Gastroesophageal sphincter (tissue), 4 donors: ENCODE results near the gene OMP. TPM values are rescaled to one million over a fixed set of nuclear protein-coding genes. Genes with fewer than 3 reads are reported as not detected.

Experiments used
- ATAC-seq: fragments of 150-250 bp; one replicate; pipeline ENCODE4 v1.9.1; 2016; ENCODE audit warnings: mild to moderate bottlenecking, moderate library complexity
- H3K27ac ChIP-seq, 4 donors: fragments of 200-600 bp; sonication (generic) in 3 of 4; 1 replicate in 3 of 4; 2 replicates in 1 of 4; pipeline ENCODE4 v1.5.1; 2016 to 2019
- H3K27me3 ChIP-seq: fragments of 200-600 bp; sonication (generic); one replicate; pipeline ENCODE4 v1.5.1; 2019
- H3K36me3 ChIP-seq, 2 donors: fragments of 200-600 bp; sonication (generic); one replicate each; pipeline ENCODE4 v1.5.1; 2019; ENCODE audit warnings: control low read depth in 1 of 2
- H3K4me1 ChIP-seq, 3 donors: fragments of 200-600 bp; sonication (generic); 1 replicate in 2 of 3; 2 replicates in 1 of 3; pipeline ENCODE4 v1.5.1; 2016 to 2019; ENCODE audit warnings: control low read depth in 2 of 3
- H3K4me3 ChIP-seq, 2 donors: fragments of 200-600 bp; sonication (generic); one replicate each; pipeline ENCODE4 v1.5.1; 2019; ENCODE audit warnings: mild to moderate bottlenecking in 1 of 2, moderate library complexity in 1 of 2
- H3K9me3 ChIP-seq, 3 donors: fragments of 200-600 bp; sonication (generic); one replicate each; pipeline ENCODE4 v1.5.1; 2017 to 2019; ENCODE audit warnings: control low read depth in 2 of 3
- CTCF ChIP-seq, 4 experiments: fragments of 200-600 bp in 2 of 4; fragments of 450-650 bp in 2 of 4; sonication (generic) in 1 of 4; IDR thresholded peaks; one replicate each; pipeline ENCODE4 v1.5.1; 2017 to 2019; ENCODE audit warnings: antibody characterized with exemption in 4 of 4, mild to moderate bottlenecking in 2 of 4, moderate library complexity in 2 of 4
- EP300 ChIP-seq: sonication (generic); formaldehyde crosslinking; IDR thresholded peaks from one replicate; pipeline ENCODE4 v1.6.1; 2017; ENCODE audit warnings: antibody characterized with exemption, mild to moderate bottlenecking
- POLR2A ChIP-seq, 2 donors: fragments of 450-650 bp; IDR thresholded peaks; one replicate each; pipeline ENCODE4 v1.6.1; 2017; ENCODE audit warnings: antibody characterized with exemption in 2 of 2, mild to moderate bottlenecking in 2 of 2, moderate library complexity in 1 of 2
- POLR2AphosphoS5 ChIP-seq: sonication (generic); formaldehyde crosslinking; IDR thresholded peaks from one replicate; pipeline ENCODE4 v1.6.1; 2017; ENCODE audit warnings: antibody characterized with exemption
- WGBS, 2 donors: methylation state at CpG; one replicate each; pipeline ENCODE4 v1.1.5; 2018; ENCODE audit warnings: low coverage in 1 of 2; 5-methylcytosine and 5-hydroxymethylcytosine counted together
- total RNA-seq, 4 donors: library from RNA; depleted of rRNA; stranded (reverse); fragments of >200 nt; gene quantifications; one replicate each; pipeline ENCODE4 v1.1.0, GENCODE V29; 2016

Gene OMP
- total RNA-seq, 4 donors from 2014 or later: not detected

- H3K27ac ChIP-seq: no peak overlapping the region
- WGBS, 2 donors: 88 to 97% methylated on average over 3 to 11 of the region's 25 CpGs
- no peak for ATAC-seq
- no peak overlapping the region for H3K4me3 ChIP-seq
- no peak for TF ChIP-seq POLR2A (IDR thresholded peaks at IDR 0.05)
- no peak for TF ChIP-seq CTCF (IDR thresholded peaks at IDR 0.05)
- no peak for TF ChIP-seq EP300
- no peak for TF ChIP-seq POLR2AphosphoS5
- no peaks in the 10 kb centered on the region for H3K9me3 ChIP-seq
- peaks cover 0 to 17% of the 10 kb centered on the region in 2 donors for H3K36me3 ChIP-seq
- no peaks in the 10 kb centered on the region for H3K27me3 ChIP-seq
- peaks cover 0 to 50% (median 18%) of the 10 kb centered on the region in 3 donors for H3K4me1 ChIP-seq
Observed at GRCh38 chr11:77084581-77085191, 18.0 kb upstream of the OMP start.

GRCh38 chr11:77085652-77086051 is 17.0 kb upstream of the OMP start:
- Histone ChIP-seq H3K9me3 (no peaks in the 10 kb centered on the region), H3K27me3 (no peaks in the 10 kb centered on the region), H3K36me3 (peaks cover 0 to 17% of the 10 kb centered on the region in 2 donors), H3K27ac (peak overlapping the region in 1 of 4 donors; percentile 40), H3K4me1 (peaks cover 0 to 51% (median 18%) of the 10 kb centered on the region in 3 donors), H3K4me3 (no peak overlapping the region)
- no peak for ATAC-seq
- TF ChIP-seq POLR2AphosphoS5 (no peak), POLR2A (IDR thresholded peaks at IDR 0.05) (no peak), CTCF (IDR thresholded peaks at IDR 0.05) (no peak), EP300 (no peak)
- WGBS, 2 donors: 92 to 100% methylated on average over 1 to 2 of the region's 6 CpGs

- no peak for ATAC-seq
- Histone ChIP-seq H3K4me1 (peaks cover 0 to 52% (median 18%) of the 10 kb centered on the region in 3 donors), H3K27ac (peak overlapping the region in 2 of 4 donors; percentile 11 to 40), H3K9me3 (no peaks in the 10 kb centered on the region), H3K36me3 (peaks cover 0 to 17% of the 10 kb centered on the region in 2 donors), H3K27me3 (no peaks in the 10 kb centered on the region), H3K4me3 (no peak overlapping the region)
- WGBS, 2 donors: 81% methylated on average over 4 of the region's 23 CpGs; no CpG with 5 or more reads in 1 of the 2 donors
- no peak for TF ChIP-seq POLR2AphosphoS5
- TF ChIP-seq EP300: no peak
- no peak for TF ChIP-seq CTCF (IDR thresholded peaks at IDR 0.05)
- TF ChIP-seq POLR2A (IDR thresholded peaks at IDR 0.05): no peak
Observed at GRCh38 chr11:77086521-77087472, 15.8 kb upstream of the OMP start.

GRCh38 chr11:77087723-77088225 is 14.9 kb upstream of the OMP start:
- 80% methylated on average over 1 to 2 of the region's 9 CpGs for WGBS, 2 donors
- H3K4me1 ChIP-seq: peaks cover 0 to 53% (median 9%) of the 10 kb centered on the region in 3 donors
- peak overlapping the region in 1 of 4 donors; percentile 1 for H3K27ac ChIP-seq
- peaks cover 0 to 17% of the 10 kb centered on the region in 2 donors for H3K36me3 ChIP-seq
- TF ChIP-seq POLR2AphosphoS5 (no peak), EP300 (no peak), POLR2A (IDR thresholded peaks at IDR 0.05) (no peak), CTCF (IDR thresholded peaks at IDR 0.05) (no peak)
- H3K4me3 ChIP-seq: no peak overlapping the region
- no peaks in the 10 kb centered on the region for H3K27me3 ChIP-seq
- H3K9me3 ChIP-seq: no peaks in the 10 kb centered on the region
- ATAC-seq: no peak
